Suppressor macrophage treated with lipopolysaccharide for 1 hour (primary cell): ENCODE results near the gene CLMN.
A peak's percentile ranks its signal among the peaks of the same experiment; 100 is the strongest.

Source experiments
- DNase-seq, 3 donors: peaks; one replicate each; pipeline ENCODE4 v3.0.0-alpha.2; 2020 to 2022

Gene CLMN

GRCh38 chr14:95320955-95321600 is 1.4 kb upstream of the CLMN start:
- DNase-seq: no peak

DNA sequence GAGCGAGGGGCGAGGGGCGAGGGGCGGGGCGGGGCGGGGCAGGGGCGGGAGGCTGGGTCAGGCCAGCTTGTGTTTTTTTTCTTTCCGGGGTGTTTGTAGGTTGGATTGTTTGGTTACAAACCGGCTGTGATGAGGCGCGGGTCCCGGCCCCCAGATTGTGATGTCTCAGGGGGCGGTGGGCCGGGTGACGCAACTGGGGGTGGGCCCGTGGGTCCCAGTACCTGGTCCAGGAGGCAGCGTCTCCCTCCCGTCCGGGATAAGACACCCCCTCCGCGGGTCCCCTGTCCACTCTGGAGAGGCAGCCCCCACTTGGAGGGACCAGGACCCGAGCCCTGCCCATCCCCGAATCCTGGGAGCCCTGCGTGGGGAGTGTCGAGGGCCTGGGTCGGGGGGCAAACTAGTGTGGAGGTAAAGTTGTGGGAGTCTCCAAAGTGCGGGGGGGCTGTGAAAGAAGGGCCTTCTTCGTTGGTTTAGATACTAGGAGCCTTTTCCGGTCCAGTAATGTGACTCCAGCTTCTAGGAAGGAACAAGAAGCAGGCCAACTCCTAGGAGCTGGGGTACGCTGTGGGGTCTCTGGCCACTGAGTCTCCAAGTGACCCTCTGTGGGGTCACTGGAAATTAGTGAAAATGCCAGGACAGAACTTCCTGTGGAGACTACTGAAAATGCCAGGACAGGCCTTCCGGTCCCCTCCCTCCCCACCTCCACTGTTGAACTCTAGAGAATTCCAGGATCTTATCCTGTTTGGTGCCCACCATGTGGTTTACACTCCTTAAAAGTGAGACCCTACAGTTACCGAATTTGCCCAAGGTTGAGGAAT is 579 bp upstream of the CLMN start:
- no peak for DNase-seq

- DNase-seq: no peak
Measured at GRCh38 chr14:95318399-95319311, 1.1 kb downstream of the CLMN start.

- no peak for DNase-seq
Measured at GRCh38 chr14:95317817-95318343, 1.8 kb downstream of the CLMN start.

DNA sequence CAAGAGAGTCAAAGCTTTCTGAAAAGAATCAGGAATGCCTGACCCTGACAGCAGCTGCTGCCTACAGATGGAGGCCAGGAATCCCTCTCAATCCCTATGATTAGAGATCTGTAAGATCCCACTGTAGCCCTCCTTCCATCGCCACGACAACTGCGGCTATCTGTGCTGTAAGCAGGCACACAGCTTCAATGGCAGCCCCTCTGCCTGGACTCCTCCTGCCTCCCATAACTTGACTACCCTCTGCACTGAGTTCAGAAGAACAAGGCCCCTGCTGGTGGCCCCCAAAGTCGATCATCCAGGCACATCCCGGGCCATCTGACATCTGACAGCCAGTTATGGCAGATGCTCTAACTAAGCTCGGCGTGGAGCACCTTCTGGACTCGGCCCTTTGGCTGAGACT is 2.9 kb downstream of the CLMN start:
- DNase-seq: no peak

- no peak for DNase-seq
Measured at GRCh38 chr14:95315579-95315978, 4.1 kb downstream of the CLMN start.

- no peak for DNase-seq
Measured at GRCh38 chr14:95315156-95315555, 4.6 kb downstream of the CLMN start.

GRCh38 chr14:95314609-95315008 is 5.1 kb downstream of the CLMN start:
- peak; percentile 72 to 76 (median 74) for DNase-seq

DNA sequence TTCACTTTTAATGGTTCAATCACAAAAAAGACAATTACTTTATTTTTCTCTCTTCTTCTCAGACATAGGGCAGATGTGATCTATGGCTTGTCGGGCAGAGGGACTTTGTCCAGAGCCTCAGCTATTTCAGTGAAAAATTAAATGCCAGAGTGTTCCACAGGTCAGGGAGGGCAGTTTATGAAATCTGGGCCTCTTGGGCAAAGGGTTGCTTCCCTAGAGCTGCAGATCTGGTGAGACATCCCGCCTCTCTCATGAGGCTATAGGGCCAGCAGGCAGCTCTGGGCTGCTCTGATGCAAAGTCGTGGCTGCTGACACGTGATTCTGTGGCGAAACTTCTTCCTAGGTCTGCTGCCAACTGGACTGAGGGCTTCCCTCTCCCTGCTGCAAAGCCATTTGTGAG is 6.0 kb downstream of the CLMN start:
- DNase-seq: peak; percentile 92 to 96 (median 96)

- DNase-seq: peak in 2 of 3 donors; percentile 25 to 38
Measured at GRCh38 chr14:95313190-95313589, 6.5 kb downstream of the CLMN start.

DNA sequence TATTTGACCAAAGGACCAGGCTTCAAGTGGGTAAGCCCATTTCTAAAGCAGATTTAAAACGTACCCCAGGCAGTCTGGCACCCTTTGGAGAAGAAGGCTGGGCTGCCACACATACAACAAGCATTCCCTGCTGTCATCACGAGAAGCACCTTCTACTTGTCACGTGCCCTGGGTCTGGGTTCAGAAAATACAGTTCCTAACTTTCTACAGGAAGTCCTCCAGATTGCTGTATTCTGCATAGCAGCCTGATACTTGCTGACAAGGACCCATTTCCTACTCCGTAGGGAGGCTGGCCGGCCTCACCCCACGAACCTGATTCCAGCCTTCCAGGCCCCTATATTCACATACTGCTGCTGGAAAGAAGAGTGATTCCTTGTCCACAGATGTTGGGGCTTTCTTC is 7.4 kb downstream of the CLMN start:
- DNase-seq: no peak

- DNase-seq: peak; percentile 81 to 87 (median 87)
Measured at GRCh38 chr14:95311752-95312151, 8.0 kb downstream of the CLMN start.

DNA sequence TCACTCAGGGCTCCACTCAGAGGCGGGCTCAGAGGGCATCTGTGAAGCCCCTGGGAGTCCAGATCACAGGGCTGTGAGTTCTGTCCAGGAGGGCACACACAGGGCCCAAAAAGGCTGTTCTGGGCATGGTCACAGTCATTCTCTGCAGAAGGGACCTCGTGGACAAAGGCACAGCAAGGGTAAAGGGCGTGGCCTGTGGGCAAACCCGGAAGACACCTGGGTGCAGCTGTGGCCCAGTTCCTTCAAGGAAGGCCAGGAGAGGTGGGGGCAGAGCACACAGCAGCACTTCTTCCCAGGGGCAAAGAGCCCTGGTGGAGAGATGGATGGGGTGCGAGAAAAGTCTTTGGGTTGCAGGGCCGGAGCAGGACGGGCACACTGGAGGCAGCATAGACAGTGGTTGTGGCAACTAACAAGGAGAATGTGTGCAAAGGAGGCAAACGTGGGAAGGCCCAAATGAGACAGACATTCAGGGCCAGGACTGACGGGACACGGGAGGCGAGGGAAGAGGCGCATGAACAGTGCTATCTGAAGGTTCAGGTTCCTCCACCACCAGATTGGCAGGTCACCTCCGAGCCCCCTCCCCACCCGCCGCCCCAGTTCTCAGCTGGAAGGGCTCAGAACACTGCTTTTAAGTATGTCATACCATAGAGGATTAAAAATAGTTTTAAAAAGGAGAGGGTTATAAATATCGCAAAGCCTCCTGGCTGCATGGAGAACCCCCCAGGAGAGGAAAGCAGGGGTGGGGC is 8.9 kb downstream of the CLMN start:
- no peak for DNase-seq

GRCh38 chr14:95309261-95310051 is 10.3 kb downstream of the CLMN start:
- no peak for DNase-seq

DNA sequence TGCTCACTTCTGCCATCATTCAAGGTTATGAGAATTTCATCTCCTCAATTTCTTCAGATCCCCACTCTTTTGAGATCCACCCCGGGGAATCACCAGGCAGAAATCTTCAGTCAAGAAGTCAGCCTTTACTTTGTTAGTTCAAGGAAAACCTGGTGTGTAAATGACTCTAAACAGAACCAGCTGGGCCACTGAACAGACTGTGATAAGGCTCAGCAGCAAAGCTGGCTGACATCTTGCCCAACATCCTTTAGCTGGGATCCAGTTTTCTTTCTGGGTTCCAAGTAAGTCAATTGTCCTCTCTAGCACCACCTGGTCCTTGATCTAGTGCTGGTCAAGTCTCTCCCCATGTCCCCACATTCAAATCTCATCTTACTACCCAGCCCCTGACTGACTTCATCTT is 11.6 kb downstream of the CLMN start:
- DNase-seq: no peak

DNA sequence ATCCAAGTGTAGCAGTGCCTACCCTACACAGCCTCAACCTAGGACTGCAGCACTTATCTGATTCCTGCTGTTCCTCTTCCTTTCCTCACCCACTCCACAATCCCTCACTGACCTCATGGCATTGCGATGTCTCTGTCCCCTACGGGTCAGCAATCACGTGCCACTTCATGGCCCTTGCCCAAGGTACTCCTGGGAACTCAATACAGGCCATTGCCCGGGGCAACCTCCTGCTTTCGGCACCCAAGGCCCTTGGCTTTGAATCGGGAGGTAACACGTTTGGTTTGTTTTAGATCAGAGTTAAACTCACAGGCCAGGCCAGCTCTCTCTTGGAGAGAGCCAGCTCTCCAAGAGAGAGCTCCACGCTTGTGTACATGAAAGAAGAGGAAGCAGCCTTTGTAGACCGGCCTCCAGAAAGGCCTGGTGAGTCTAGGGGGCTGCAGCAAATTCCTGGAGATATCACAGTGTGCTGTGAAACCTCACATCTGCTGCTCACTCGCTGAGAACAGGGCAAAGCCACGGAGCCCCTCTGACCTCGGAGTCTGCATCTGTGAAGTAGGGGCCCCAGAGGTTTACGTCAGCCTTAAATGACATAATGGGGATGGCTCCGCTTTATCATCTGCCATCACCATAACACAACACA is 12.2 kb downstream of the CLMN start:
- DNase-seq: no peak

DNA sequence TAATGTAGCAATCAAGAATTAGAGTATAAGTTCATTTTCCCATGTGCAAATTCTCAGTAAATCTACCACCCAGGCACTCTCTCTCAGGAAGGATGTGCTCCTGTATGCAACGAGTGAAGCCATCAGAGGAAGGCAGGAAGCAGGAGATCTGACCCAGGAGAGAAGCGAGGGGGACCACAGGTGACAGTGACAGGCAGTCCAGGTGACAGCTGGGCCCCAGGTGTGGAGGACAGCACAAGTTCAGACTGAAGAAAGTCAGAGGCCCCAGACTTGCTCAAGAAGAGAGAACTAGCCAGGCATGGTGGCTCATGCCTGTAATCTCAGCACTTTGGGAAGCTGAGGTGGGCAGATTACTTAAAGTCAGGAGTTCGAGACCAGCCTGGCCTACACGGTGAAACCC is 13.8 kb downstream of the CLMN start:
- no peak for DNase-seq

DNA sequence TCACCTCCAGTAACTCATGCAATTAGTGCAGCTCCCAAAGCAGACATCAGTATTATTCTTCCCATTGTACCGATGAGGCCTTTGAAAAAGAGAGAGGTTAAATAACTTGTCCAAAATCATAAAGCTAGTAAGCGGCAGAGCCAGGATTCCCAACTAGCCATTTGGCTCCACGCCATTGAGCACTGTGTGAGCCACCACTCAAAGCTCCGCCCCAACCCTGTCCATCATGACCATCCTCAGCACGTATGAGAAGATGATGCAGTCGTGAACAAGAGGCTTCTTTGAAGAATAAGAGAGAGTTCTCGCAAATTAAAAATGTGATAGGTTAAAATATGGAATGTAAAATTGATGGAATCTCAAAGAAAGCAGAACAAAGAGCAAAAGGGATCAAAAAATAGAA is 14.6 kb downstream of the CLMN start:
- no peak for DNase-seq

GRCh38 chr14:95304342-95304741 is 15.4 kb downstream of the CLMN start:
- DNase-seq: no peak

DNA sequence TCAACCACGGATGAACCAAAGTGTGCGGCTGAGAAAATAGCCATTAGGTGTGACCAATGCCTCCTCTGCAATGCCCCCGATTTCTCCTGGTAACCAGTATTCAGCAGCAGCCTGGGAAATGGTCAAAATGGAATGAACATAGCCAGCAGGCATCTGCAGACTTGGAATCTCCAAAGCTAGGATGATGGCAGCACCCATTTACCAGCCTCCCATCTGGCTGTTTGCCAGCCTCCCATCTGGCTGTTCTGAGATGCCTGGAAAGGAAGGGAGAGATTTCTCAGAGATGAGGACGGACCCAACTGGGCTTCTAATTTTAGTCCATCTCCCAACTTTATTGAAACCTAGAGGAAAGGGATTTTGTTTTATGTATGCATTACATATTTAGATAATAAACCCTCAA is 16.2 kb downstream of the CLMN start:
- no peak for DNase-seq
